GM23338 (cell line): ENCODE measurements around the gene PLD2.

Source experiments
- CREB1 ChIP-seq: fragments of 250-450 bp; sonication (Bioruptor Pico); IDR thresholded peaks from 2 replicates; pipeline ENCODE4 v1.5.0; 2020; ENCODE audit warnings: low read depth, mild to moderate bottlenecking, moderate library complexity
- ETS1 ChIP-seq: IDR thresholded peaks from 2 replicates; pipeline ENCODE4 v1.6.1; 2016; ENCODE audit warnings: antibody characterized with exemption
- EZH2 ChIP-seq: fragments of 200-600 bp; sonication (generic); IDR thresholded peaks from one replicate; pipeline ENCODE4 v1.8.0; 2017; ENCODE audit warnings: antibody characterized with exemption, mild to moderate bottlenecking, low read depth; ENCODE audit not compliant: unreplicated experiment
- EZH2phosphoT487 ChIP-seq: fragments of 200-600 bp; sonication (generic); IDR thresholded peaks from one replicate; pipeline ENCODE4 v1.8.1; 2018; ENCODE audit warnings: antibody characterized with exemption; ENCODE audit not compliant: unreplicated experiment
- JUNB ChIP-seq: IDR thresholded peaks from one replicate; pipeline ENCODE4 v1.6.1; 2016; ENCODE audit warnings: antibody characterized with exemption; ENCODE audit not compliant: unreplicated experiment
- POLR2AphosphoS5 ChIP-seq: IDR thresholded peaks from 2 replicates; pipeline ENCODE4 v1.6.1; 2016; ENCODE audit warnings: antibody characterized with exemption, low read depth
- TF ChIP-seq, protein P1 (sequence below), 2 experiments: fragments of 200-600 bp in 1 of 2; sonication (generic) in 1 of 2; conservative IDR thresholded peaks; 2 replicates each; pipeline versions ENCODE4 v1.5.1 to v1.6.1; 2016 to 2017; ENCODE audit warnings: antibody characterized with exemption in 2 of 2, low read depth in 2 of 2, mild to moderate bottlenecking in 2 of 2, moderate library complexity in 1 of 2
- TF ChIP-seq, protein P2 (sequence below): IDR thresholded peaks from one replicate; pipeline ENCODE4 v1.6.1; 2018; ENCODE audit warnings: antibody characterized with exemption; ENCODE audit not compliant: unreplicated experiment

- TF ChIP-seq, protein P1, sequence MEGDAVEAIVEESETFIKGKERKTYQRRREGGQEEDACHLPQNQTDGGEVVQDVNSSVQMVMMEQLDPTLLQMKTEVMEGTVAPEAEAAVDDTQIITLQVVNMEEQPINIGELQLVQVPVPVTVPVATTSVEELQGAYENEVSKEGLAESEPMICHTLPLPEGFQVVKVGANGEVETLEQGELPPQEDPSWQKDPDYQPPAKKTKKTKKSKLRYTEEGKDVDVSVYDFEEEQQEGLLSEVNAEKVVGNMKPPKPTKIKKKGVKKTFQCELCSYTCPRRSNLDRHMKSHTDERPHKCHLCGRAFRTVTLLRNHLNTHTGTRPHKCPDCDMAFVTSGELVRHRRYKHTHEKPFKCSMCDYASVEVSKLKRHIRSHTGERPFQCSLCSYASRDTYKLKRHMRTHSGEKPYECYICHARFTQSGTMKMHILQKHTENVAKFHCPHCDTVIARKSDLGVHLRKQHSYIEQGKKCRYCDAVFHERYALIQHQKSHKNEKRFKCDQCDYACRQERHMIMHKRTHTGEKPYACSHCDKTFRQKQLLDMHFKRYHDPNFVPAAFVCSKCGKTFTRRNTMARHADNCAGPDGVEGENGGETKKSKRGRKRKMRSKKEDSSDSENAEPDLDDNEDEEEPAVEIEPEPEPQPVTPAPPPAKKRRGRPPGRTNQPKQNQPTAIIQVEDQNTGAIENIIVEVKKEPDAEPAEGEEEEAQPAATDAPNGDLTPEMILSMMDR (conservative IDR thresholded peaks at IDR 0.05; ENCODE audit: low read depth in 2 of 2): no peak
- TF ChIP-seq, protein P2, sequence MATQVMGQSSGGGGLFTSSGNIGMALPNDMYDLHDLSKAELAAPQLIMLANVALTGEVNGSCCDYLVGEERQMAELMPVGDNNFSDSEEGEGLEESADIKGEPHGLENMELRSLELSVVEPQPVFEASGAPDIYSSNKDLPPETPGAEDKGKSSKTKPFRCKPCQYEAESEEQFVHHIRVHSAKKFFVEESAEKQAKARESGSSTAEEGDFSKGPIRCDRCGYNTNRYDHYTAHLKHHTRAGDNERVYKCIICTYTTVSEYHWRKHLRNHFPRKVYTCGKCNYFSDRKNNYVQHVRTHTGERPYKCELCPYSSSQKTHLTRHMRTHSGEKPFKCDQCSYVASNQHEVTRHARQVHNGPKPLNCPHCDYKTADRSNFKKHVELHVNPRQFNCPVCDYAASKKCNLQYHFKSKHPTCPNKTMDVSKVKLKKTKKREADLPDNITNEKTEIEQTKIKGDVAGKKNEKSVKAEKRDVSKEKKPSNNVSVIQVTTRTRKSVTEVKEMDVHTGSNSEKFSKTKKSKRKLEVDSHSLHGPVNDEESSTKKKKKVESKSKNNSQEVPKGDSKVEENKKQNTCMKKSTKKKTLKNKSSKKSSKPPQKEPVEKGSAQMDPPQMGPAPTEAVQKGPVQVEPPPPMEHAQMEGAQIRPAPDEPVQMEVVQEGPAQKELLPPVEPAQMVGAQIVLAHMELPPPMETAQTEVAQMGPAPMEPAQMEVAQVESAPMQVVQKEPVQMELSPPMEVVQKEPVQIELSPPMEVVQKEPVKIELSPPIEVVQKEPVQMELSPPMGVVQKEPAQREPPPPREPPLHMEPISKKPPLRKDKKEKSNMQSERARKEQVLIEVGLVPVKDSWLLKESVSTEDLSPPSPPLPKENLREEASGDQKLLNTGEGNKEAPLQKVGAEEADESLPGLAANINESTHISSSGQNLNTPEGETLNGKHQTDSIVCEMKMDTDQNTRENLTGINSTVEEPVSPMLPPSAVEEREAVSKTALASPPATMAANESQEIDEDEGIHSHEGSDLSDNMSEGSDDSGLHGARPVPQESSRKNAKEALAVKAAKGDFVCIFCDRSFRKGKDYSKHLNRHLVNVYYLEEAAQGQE: no peak
- no peak for TF ChIP-seq EZH2
- TF ChIP-seq EZH2phosphoT487: no peak
- no peak for TF ChIP-seq JUNB
- TF ChIP-seq POLR2AphosphoS5: no peak
- TF ChIP-seq CREB1 (CRISPR knock-in tag): no peak
- TF ChIP-seq ETS1: no peak
Observed at GRCh38 chr17:4802228-4802627, 4.7 kb upstream of the PLD2 start, which contains the start of gene C17orf114.
